Left ventricle myocardium inferior (tissue), 1 donor: ENCODE measurements around the gene GRM7. TPM values are rescaled to one million over a fixed set of nuclear protein-coding genes. Genes with fewer than 3 reads are reported as not detected.

ENCODE experiments used
- DNase-seq: peaks from one replicate; pipeline ENCODE4 v3.0.0-alpha.2; 2020
- H3K27ac ChIP-seq: fragments of 200-600 bp; replicated peaks from 2 replicates; pipeline ENCODE4 v1.8.0; 2021
- H3K27me3 ChIP-seq: fragments of 200-600 bp; 2 replicates; pipeline ENCODE4 v1.8.0; 2021; ENCODE audit warnings: low read depth
- H3K36me3 ChIP-seq: fragments of 200-600 bp; 2 replicates; pipeline ENCODE4 v1.8.0; 2021
- H3K4me1 ChIP-seq: fragments of 200-600 bp; 2 replicates; pipeline ENCODE4 v1.8.0; 2021
- H3K4me3 ChIP-seq: fragments of 200-600 bp; 2 replicates; pipeline ENCODE4 v1.8.0; 2021; ENCODE audit warnings: mild to moderate bottlenecking, moderate library complexity
- H3K9me3 ChIP-seq: fragments of 200-600 bp; replicated peaks from 2 replicates; pipeline ENCODE4 v1.8.0; 2021
- intact Hi-C: fragments of 100-400 bp; cut with micrococcal nuclease; formaldehyde crosslinking; loops from one replicate; pipeline ENCODE4 v1.11.0; 2022
- total RNA-seq: library from RNA; stranded (reverse); fragmentation: NEBNext Ultra II Directional; extraction: Animal tissue kit (Norgen Biotek cat#: 25700); gene quantifications from one replicate; pipeline ENCODE4 v1.2.1, GENCODE V29; 2021
- TF ChIP-seq, protein P1 (sequence below): fragments of 200-600 bp; IDR thresholded peaks from 2 replicates; pipeline ENCODE4 v1.8.0; 2021; ENCODE audit warnings: antibody characterized with exemption, mild to moderate bottlenecking, borderline replicate concordance
- donor health status: DM: no; HTN: yes; CAD: no; lungs with severe emphysema.

Gene GRM7
- total RNA-seq, 1 donor from 2014 or later, result not detected

DNA sequence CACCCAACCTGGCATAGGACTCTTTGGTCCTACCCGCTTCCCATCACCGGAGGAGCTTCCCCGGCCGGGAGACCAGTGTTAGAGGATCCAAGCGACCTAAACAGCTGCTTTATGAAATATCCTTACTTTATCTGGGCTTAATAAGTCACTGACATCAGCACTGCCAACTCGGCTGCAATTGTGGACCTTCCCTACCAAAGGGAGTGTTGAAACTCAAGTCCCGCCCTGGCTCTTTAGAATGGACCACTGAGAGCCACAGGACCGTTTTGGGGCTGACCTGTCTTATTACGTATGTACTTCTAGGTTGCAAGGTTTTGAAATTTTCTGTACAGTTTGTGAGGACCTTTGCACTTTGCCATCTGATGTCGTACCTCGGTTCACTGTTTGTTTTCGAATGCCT, 879.5 kb downstream of the GRM7 start:
- H3K4me1 ChIP-seq, result no peaks in the 10 kb centered on the region
- no peak overlapping the region for H3K4me3 ChIP-seq
- H3K27me3 ChIP-seq, result no peaks in the 10 kb centered on the region
- peaks cover 6% of the 10 kb centered on the region for H3K9me3 ChIP-seq
- no peak overlapping the region for H3K27ac ChIP-seq
- DNase-seq, result no peak
- TF ChIP-seq, protein P1, sequence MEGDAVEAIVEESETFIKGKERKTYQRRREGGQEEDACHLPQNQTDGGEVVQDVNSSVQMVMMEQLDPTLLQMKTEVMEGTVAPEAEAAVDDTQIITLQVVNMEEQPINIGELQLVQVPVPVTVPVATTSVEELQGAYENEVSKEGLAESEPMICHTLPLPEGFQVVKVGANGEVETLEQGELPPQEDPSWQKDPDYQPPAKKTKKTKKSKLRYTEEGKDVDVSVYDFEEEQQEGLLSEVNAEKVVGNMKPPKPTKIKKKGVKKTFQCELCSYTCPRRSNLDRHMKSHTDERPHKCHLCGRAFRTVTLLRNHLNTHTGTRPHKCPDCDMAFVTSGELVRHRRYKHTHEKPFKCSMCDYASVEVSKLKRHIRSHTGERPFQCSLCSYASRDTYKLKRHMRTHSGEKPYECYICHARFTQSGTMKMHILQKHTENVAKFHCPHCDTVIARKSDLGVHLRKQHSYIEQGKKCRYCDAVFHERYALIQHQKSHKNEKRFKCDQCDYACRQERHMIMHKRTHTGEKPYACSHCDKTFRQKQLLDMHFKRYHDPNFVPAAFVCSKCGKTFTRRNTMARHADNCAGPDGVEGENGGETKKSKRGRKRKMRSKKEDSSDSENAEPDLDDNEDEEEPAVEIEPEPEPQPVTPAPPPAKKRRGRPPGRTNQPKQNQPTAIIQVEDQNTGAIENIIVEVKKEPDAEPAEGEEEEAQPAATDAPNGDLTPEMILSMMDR, result no peak
- intact Hi-C loops, result no loop called here
- no peaks in the 10 kb centered on the region for H3K36me3 ChIP-seq

DNA sequence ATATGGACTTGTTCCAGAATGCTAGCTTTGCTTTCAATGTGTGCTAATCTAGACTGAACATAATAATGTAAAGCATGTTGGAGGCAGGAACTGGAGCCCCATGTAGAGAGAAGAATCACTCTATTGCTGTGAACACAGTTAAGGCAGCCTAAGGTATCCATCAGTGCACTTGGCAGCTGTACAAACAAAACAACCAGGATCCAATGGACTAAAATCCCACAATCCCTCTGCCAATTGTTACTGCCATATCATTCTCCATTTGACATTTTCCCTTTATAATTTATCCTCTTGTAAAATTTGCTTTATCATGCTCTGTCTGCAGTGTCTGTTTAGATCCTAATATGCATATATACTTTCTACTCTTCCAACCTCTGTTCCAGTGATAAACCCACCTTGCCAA, 883.9 kb downstream of the GRM7 start:
- Histone ChIP-seq H3K27ac (no peak overlapping the region), H3K4me3 (no peak overlapping the region), H3K36me3 (no peaks in the 10 kb centered on the region), H3K27me3 (peaks cover 4% of the 10 kb centered on the region), H3K4me1 (no peaks in the 10 kb centered on the region), H3K9me3 (no peaks in the 10 kb centered on the region)
- intact Hi-C loops, result no loop called here
- TF ChIP-seq, protein P1, result no peak
- DNase-seq, result no peak

DNA sequence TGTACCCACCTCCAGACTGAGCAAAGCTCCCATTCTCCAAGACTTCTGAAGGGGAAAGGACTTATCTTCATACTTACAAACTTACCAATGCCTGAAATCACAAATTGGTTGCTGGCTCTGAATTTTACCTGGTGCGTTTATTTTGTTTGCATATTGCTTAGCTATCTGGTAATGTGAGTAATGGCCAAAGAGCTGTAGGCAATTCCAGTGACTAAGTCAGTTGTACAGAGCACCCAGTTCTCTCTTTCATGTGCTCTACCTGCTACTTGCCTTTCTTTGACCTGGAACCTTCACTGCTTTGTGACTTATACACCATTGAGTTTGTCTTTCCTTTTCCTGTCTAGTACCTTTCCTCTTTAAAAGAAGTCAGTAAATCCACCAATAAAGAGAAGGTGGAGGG, 884.8 kb downstream of the GRM7 start:
- H3K27ac ChIP-seq, result no peak overlapping the region
- TF ChIP-seq, protein P1, result no peak
- H3K36me3 ChIP-seq, result no peaks in the 10 kb centered on the region
- intact Hi-C loops, result no loop called here
- no peak overlapping the region for H3K4me3 ChIP-seq
- no peaks in the 10 kb centered on the region for H3K9me3 ChIP-seq
- no peaks in the 10 kb centered on the region for H3K4me1 ChIP-seq
- no peak for DNase-seq
- H3K27me3 ChIP-seq, result peaks cover 4% of the 10 kb centered on the region

DNA sequence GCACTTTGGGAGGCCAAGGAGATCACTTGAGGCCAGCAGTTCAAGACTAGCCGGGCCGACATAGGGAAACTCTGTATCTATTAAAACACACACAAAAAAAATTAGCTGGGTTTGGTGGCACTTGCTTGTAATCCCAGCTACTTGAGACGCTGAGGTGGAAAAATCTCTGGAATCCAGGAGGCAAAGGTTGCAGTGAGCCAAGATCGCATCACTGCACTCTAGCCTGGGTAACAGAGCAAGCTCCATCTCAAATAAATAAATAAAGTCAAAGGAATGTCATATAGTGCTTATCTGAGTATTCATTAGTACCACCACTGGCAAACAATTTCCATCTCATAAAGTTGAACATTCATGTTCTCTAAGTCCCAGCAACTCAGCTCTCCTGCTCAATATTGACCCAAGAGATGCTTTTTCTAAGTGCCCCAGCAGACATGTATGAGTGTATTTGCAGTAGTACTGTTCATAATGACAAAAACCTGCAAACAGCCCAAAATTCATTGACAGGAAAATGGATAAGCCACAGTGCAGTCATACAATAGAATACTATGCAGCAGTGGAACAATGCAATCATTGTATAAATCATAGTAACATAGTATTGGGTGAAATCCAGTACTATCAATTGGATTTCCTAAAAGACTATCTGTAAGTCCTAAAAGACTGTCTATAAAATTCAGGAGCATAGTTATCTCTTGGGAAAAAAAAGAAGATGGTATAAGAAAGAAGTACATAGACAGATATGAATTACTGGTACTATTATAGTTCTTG, 889.2 kb downstream of the GRM7 start:
- DNase-seq, result no peak
- intact Hi-C loops, result no loop called here

DNA sequence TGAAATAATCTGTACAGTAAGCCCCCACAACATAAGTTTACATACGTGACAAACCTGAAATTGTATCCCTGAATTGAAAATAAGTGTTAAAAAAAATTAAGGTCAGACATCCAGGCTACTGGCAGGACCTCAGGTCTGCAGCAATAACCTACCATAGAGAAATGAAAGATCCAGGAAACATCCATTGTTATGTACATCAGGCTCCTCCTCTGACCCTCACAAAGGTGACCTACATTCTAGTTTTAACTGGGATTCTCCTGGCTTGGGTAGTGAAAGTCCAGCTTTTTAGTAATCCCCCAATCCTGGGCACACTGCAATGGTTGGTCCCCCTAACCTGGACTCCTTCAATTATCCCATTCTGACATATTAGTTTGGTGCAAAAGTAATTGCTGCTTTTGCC, 891.1 kb downstream of the GRM7 start:
- Histone ChIP-seq H3K9me3 (no peaks in the 10 kb centered on the region), H3K27me3 (no peaks in the 10 kb centered on the region), H3K27ac (no peak overlapping the region), H3K36me3 (no peaks in the 10 kb centered on the region), H3K4me1 (no peaks in the 10 kb centered on the region), H3K4me3 (no peak overlapping the region)
- TF ChIP-seq, protein P1, result no peak
- no peak for DNase-seq
- intact Hi-C loops, result no loop called here

More for the DNA sequence above, 889.2 kb downstream of the GRM7 start:
- H3K27me3 ChIP-seq, result peaks cover 4% of the 10 kb centered on the region
- TF ChIP-seq, protein P1, result no peak
- H3K4me1 ChIP-seq, result no peaks in the 10 kb centered on the region
- no peaks in the 10 kb centered on the region for H3K9me3 ChIP-seq
- no peaks in the 10 kb centered on the region for H3K36me3 ChIP-seq
- H3K4me3 ChIP-seq, result no peak overlapping the region
- no peak overlapping the region for H3K27ac ChIP-seq
